ENCODE data around the gene UTS2R. TPM values are rescaled to one million over a fixed set of nuclear protein-coding genes. Genes with fewer than 3 reads are reported as not detected.
"Not testable (repeated sequence)": the region's sequence is repeated elsewhere in the genome, so short reads cannot be mapped to it uniquely, and the experiment has no call there.

The UTS2R gene
- total RNA-seq, 1 donor from 2014 or later: 7.2 TPM

- peak overlapping the region; percentile 62 for H3K27ac Mint-ChIP-seq (ENCODE audit: unreplicated experiment)
- H3K27me3 Mint-ChIP-seq (ENCODE audit: unreplicated experiment): peaks cover 11% of the 10 kb centered on the region
- H3K36me3 Mint-ChIP-seq (ENCODE audit: unreplicated experiment): no peaks in the 10 kb centered on the region
- H3K4me1 Mint-ChIP-seq (ENCODE audit: low read depth, unreplicated experiment): peaks cover 13% of the 10 kb centered on the region
- no peak overlapping the region for H3K4me3 Mint-ChIP-seq (ENCODE audit: unreplicated experiment)
- TF ChIP-seq CTCF (IDR thresholded peaks at IDR 0.05; ENCODE audit: partially characterized antibody, unreplicated experiment): no peak
- H3K9me3 Mint-ChIP-seq (ENCODE audit: unreplicated experiment): peaks cover 6% of the 10 kb centered on the region
- no peak for DNase-seq
Observed at GRCh38 chr17:82378741-82379021, 7.1 kb downstream of the UTS2R start.

GRCh38 chr17:82380860-82381702, 9.5 kb downstream of the UTS2R start:
- H3K9me3 Mint-ChIP-seq (ENCODE audit: unreplicated experiment): peaks cover 9% of the 10 kb centered on the region
- no peak for TF ChIP-seq CTCF (IDR thresholded peaks at IDR 0.05; ENCODE audit: partially characterized antibody, unreplicated experiment)
- H3K4me3 Mint-ChIP-seq (ENCODE audit: unreplicated experiment): no peak overlapping the region
- no peaks in the 10 kb centered on the region for H3K36me3 Mint-ChIP-seq (ENCODE audit: unreplicated experiment)
- DNase-seq: no peak
- peaks cover 11% of the 10 kb centered on the region for H3K27me3 Mint-ChIP-seq (ENCODE audit: unreplicated experiment)
- peaks cover 16% of the 10 kb centered on the region for H3K4me1 Mint-ChIP-seq (ENCODE audit: low read depth, unreplicated experiment)
- H3K27ac Mint-ChIP-seq (ENCODE audit: unreplicated experiment): peak overlapping the region; percentile 70

GRCh38 chr17:82381703-82382009, 10.1 kb downstream of the UTS2R start:
- not testable (repeated sequence) for H3K4me3 Mint-ChIP-seq (ENCODE audit: unreplicated experiment); H3K36me3 Mint-ChIP-seq (ENCODE audit: unreplicated experiment); H3K27ac Mint-ChIP-seq (ENCODE audit: unreplicated experiment); DNase-seq; H3K9me3 Mint-ChIP-seq (ENCODE audit: unreplicated experiment)
- Mint-ChIP-seq H3K4me1 (ENCODE audit: low read depth, unreplicated experiment) (peaks cover 14% of the 10 kb centered on the region), H3K27me3 (ENCODE audit: unreplicated experiment) (peaks cover 11% of the 10 kb centered on the region)

- DNase-seq; H3K9me3 Mint-ChIP-seq (ENCODE audit: unreplicated experiment); H3K27ac Mint-ChIP-seq (ENCODE audit: unreplicated experiment); H3K36me3 Mint-ChIP-seq (ENCODE audit: unreplicated experiment); H3K4me3 Mint-ChIP-seq (ENCODE audit: unreplicated experiment): not testable (repeated sequence)
- Mint-ChIP-seq H3K4me1 (ENCODE audit: low read depth, unreplicated experiment) (peaks cover 14% of the 10 kb centered on the region), H3K27me3 (ENCODE audit: unreplicated experiment) (peaks cover 12% of the 10 kb centered on the region)
Observed at GRCh38 chr17:82382220-82382932, 10.8 kb downstream of the UTS2R start.

- Mint-ChIP-seq H3K27me3 (ENCODE audit: unreplicated experiment) (peaks cover 13% of the 10 kb centered on the region), H3K4me1 (ENCODE audit: low read depth, unreplicated experiment) (peaks cover 14% of the 10 kb centered on the region), H3K36me3 (ENCODE audit: unreplicated experiment) (no peaks in the 10 kb centered on the region), H3K9me3 (ENCODE audit: unreplicated experiment) (peaks cover 8% of the 10 kb centered on the region), H3K27ac (ENCODE audit: unreplicated experiment) (no peak overlapping the region), H3K4me3 (ENCODE audit: unreplicated experiment) (no peak overlapping the region)
- no peak for TF ChIP-seq CTCF (IDR thresholded peaks at IDR 0.05; ENCODE audit: partially characterized antibody, unreplicated experiment)
- no peak for DNase-seq
Observed at GRCh38 chr17:82382933-82383255, 11.3 kb downstream of the UTS2R start.

- Mint-ChIP-seq H3K36me3 (ENCODE audit: unreplicated experiment) (no peaks in the 10 kb centered on the region), H3K4me3 (ENCODE audit: unreplicated experiment) (no peak overlapping the region), H3K4me1 (ENCODE audit: low read depth, unreplicated experiment) (peaks cover 14% of the 10 kb centered on the region), H3K27me3 (ENCODE audit: unreplicated experiment) (peaks cover 13% of the 10 kb centered on the region), H3K27ac (ENCODE audit: unreplicated experiment) (peak overlapping the region; percentile 8), H3K9me3 (ENCODE audit: unreplicated experiment) (peaks cover 9% of the 10 kb centered on the region)
- peak; percentile 62 for DNase-seq
- no peak for TF ChIP-seq CTCF (IDR thresholded peaks at IDR 0.05; ENCODE audit: partially characterized antibody, unreplicated experiment)
Observed at GRCh38 chr17:82383411-82383810, 11.8 kb downstream of the UTS2R start.

Data from glutamatergic neuron (in vitro differentiated cells).